Measurements from ENCODE around the gene CBY2.

DNA sequence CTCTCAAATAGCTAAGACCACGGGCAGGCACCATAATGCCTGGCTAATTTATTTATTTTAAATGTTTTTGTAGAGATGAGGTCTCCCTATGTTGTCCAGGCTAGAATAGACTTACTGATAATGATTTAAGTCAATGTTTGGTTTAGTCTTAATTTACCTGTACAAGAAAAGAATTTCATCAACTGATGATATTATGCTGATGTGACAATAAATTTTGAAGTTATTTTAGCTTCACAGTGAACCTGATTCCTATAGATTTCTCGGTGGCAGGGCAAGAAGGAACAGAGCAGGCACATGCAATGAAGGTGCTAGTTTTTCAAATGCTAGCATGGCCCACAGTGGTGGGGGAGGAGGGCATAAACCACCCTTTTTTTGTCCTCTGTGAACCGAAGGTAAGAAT is 42.6 kb upstream of the CBY2 start:
- TF ChIP-seq, protein P1, sequence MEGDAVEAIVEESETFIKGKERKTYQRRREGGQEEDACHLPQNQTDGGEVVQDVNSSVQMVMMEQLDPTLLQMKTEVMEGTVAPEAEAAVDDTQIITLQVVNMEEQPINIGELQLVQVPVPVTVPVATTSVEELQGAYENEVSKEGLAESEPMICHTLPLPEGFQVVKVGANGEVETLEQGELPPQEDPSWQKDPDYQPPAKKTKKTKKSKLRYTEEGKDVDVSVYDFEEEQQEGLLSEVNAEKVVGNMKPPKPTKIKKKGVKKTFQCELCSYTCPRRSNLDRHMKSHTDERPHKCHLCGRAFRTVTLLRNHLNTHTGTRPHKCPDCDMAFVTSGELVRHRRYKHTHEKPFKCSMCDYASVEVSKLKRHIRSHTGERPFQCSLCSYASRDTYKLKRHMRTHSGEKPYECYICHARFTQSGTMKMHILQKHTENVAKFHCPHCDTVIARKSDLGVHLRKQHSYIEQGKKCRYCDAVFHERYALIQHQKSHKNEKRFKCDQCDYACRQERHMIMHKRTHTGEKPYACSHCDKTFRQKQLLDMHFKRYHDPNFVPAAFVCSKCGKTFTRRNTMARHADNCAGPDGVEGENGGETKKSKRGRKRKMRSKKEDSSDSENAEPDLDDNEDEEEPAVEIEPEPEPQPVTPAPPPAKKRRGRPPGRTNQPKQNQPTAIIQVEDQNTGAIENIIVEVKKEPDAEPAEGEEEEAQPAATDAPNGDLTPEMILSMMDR (IDR thresholded peaks at IDR 0.05): no peak
- no peak for TF ChIP-seq POLR2A (IDR thresholded peaks at IDR 0.05)
- no peak for TF ChIP-seq POLR2AphosphoS5 (IDR thresholded peaks at IDR 0.05)

All from gastroesophageal sphincter (tissue), 3 donors.